ENCODE data around the gene TRAPPC3L.

- TF ChIP-seq CTCF (IDR thresholded peaks at IDR 0.05) (no peak), EP300 (IDR thresholded peaks at IDR 0.05) (no peak), RFX5 (IDR thresholded peaks at IDR 0.05) (no peak), RNF2 (IDR thresholded peaks at IDR 0.05; ENCODE audit: borderline replicate concordance, low read depth) (no peak), POLR2A (IDR thresholded peaks at IDR 0.05; ENCODE audit: low read length) (no peak), PBX3 (IDR thresholded peaks at IDR 0.05) (no peak), KDM1A (IDR thresholded peaks at IDR 0.05; ENCODE audit: low read depth) (no peak), USF2 (IDR thresholded peaks at IDR 0.05) (no peak), ELK1 (IDR thresholded peaks at IDR 0.05; ENCODE audit: low read depth, low read length) (no peak), FOSL2 (IDR thresholded peaks at IDR 0.05) (no peak), FOSL2 (CRISPR knock-in tag; IDR thresholded peaks at IDR 0.05) (no peak), FOSB (CRISPR knock-in tag; IDR thresholded peaks at IDR 0.05) (no peak), MAZ (IDR thresholded peaks at IDR 0.05; ENCODE audit: borderline replicate concordance, low read depth, low read length) (no peak), ZNF302 (CRISPR knock-in tag; IDR thresholded peaks at IDR 0.05) (no peak)
Measured at GRCh38 chr6:116476002-116476678, 69.3 kb downstream of the TRAPPC3L start.

All from A549 (cell line).